GM12864 (cell line): ENCODE results near the gene PPM1G.

Experiments
- DNase-seq: peaks from one replicate; pipeline ENCODE4 v3.0.0-alpha.2; 2011; ENCODE audit warnings: low read depth
- H3K4me3 ChIP-seq: 2 replicates; pipeline ENCODE4 v1.5.1; 2011; ENCODE audit warnings: mild to moderate bottlenecking, low read depth, low read length, control low read depth
- CTCF ChIP-seq: IDR thresholded peaks from 2 replicates; pipeline ENCODE4 v1.5.1; 2011; ENCODE audit warnings: low read depth, mild to moderate bottlenecking, moderate library complexity, low read length, control low read depth, inconsistent platforms; ENCODE audit errors: missing control alignments

PPM1G gene

DNA sequence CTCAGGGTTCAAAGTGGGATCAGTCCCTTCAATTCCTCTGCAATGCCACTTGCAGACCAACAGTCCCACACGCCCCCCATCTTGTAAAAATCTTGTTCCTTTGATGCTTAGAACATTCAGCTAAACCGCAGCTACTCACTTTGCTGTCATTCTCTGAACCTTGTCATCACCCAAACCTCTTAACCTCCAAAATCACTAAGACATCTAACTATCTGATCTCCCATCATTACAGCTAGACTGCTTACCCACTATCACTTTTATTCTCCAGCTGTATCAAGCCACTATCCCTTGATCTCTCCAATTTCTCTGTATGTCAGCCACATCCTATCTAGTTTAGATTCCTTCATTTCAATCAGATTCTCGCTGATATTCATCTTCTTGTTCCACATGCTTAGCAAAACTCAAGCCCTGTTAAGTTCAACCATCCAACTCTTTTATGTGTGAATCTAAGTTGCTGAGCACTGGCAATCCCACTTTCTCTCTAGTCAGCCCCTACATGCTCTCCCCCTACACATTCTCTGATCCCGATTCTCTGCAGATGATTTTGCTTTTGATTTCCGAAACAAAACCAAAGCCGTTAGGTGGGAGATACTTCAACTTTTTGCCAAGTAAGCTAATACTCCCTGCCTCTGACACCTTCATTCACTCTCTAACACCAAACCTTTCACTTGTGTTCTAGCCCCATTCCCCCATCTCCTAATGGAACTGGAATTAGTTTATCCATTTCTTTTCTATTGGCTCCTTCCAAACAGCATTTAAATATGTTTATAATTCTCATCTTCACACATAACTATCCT is 57.4 kb downstream of the PPM1G start:
- DNase-seq: no peak
- H3K4me3 ChIP-seq: no peak overlapping the region
- no peak for TF ChIP-seq CTCF

- no peak overlapping the region for H3K4me3 ChIP-seq
- TF ChIP-seq CTCF: no peak
- DNase-seq: no peak
Measured at GRCh38 chr2:27350106-27350693, 59.2 kb downstream of the PPM1G start.

DNA sequence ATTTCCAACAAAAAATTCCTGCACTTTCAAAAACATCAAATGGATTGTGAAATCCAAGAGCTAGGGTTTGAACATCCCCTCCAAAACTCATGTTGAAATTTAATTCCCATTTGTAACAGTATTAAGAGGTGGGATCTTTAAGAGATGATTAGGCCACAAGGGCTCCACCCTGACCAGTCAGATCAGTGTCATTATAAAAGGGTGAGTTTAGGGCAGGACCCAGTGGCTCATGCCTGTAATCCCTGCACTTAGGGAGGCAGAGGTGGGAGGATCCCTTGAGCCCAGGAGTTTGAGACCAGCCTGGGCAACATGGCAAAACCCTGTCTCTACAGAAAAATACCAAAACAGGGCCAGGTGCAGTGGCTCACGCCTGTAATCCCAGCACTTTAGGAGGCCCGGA is 61.8 kb downstream of the PPM1G start:
- TF ChIP-seq CTCF: no peak
- H3K4me3 ChIP-seq: no peak overlapping the region
- DNase-seq: no peak

GRCh38 chr2:27336173-27336572 is 73.2 kb downstream of the PPM1G start:
- no peak for TF ChIP-seq CTCF
- H3K4me3 ChIP-seq: no peak overlapping the region
- no peak for DNase-seq

GRCh38 chr2:27335311-27335710 is 74.1 kb downstream of the PPM1G start:
- DNase-seq: no peak
- no peak overlapping the region for H3K4me3 ChIP-seq
- no peak for TF ChIP-seq CTCF
